ENCODE results near the gene SLC43A1. TPM values are rescaled to one million over a fixed set of nuclear protein-coding genes. Genes with fewer than 3 reads are reported as not detected.

The SLC43A1 gene
- total and polyA plus RNA-seq, 2 of the 4 experiments (the other 2 are of a cell fraction) = 10.0 to 17.0 TPM

- H3K27me3 ChIP-seq (ENCODE audit: control insufficient read depth, insufficient read depth, low read length) = peaks cover 10% of the 10 kb centered on the region
- 100% methylated on average over 1 of the region's 9 CpGs; no CpG with 5 or more reads in 1 of the 2 experiments for WGBS, 2 experiments (ENCODE audit: extremely low coverage in 2 of 2, insufficient read length in 1 of 2)
- no peak overlapping the region for H3K18ac ChIP-seq (ENCODE audit: low read depth, low read length)
- CTCF ChIA-PET = no interaction called here
- no peak overlapping the region for H4K8ac ChIP-seq (ENCODE audit: low read depth in 2 of 2, low read length in 2 of 2)
- ATAC-seq (ENCODE audit: low read depth) (no peak), DNase-seq (no peak)
- H3K36me3 ChIP-seq (ENCODE audit: control insufficient read depth, insufficient read depth, low read length) = no peaks in the 10 kb centered on the region
- no peak overlapping the region for H3K4ac ChIP-seq (ENCODE audit: low read depth, low read length)
- dilution Hi-C loops (cut with HindIII; ENCODE audit: low sequenced_read_pairs, unreplicated experiment) (no loop called here), intact Hi-C loops (cut with micrococcal nuclease) (no loop called here), in situ Hi-C loops (cut with MboI; ENCODE audit: low sequenced_read_pairs) (no loop called here)
- H2AK5ac ChIP-seq (ENCODE audit: low read depth, low read length) = no peak overlapping the region
- no peaks in the 10 kb centered on the region for H4K20me1 ChIP-seq (ENCODE audit: insufficient read depth, low read length)
- H2BK15ac ChIP-seq (ENCODE audit: low read depth, low read length) = no peak overlapping the region
- H3K23ac ChIP-seq (ENCODE audit: low read depth, low read length) = no peak overlapping the region
- H3K56ac ChIP-seq (ENCODE audit: extremely low read depth, insufficient read depth, low read length) = no peak overlapping the region
- H2AK9ac ChIP-seq (replicated peaks; ENCODE audit: low read depth, low read length, poor library complexity) = no peak overlapping the region
- no peak overlapping the region for H2AFZ ChIP-seq (replicated peaks; ENCODE audit: low read length, poor library complexity)
- H4K5ac ChIP-seq (ENCODE audit: low read depth, low read length) = no peak overlapping the region
- H3K9me1 ChIP-seq (ENCODE audit: insufficient read depth, low read length) = no peaks in the 10 kb centered on the region
- no peak overlapping the region for H3K27ac ChIP-seq (ENCODE audit: insufficient read depth, low read length)
- POLR2A ChIA-PET (ENCODE audit: unreplicated experiment) = no interaction called here
- H2BK5ac ChIP-seq (ENCODE audit: low read depth, low read length, poor library complexity, severe bottlenecking) = no peak overlapping the region
- H3K14ac ChIP-seq (replicated peaks; ENCODE audit: low read depth, low read length) = no peak overlapping the region
- BruUV-seq (replicated peaks) = no TSS peak
- H2BK120ac ChIP-seq (ENCODE audit: low read depth, low read length) = no peak overlapping the region
- no peak overlapping the region for H3K9ac ChIP-seq (ENCODE audit: low read depth, low read length)
- H3K9me3 ChIP-seq (ENCODE audit: control insufficient read depth, insufficient read depth, low read length) = no peaks in the 10 kb centered on the region
- H3K4me1 ChIP-seq (ENCODE audit: control insufficient read depth, insufficient read depth, low read length) = no peaks in the 10 kb centered on the region
- no peak overlapping the region for H4K91ac ChIP-seq (ENCODE audit: insufficient read depth, low read depth, low read length)
- no peak overlapping the region for H3K4me3 ChIP-seq (ENCODE audit: insufficient read depth, low read depth, low read length)
- no peak overlapping the region for H2BK20ac ChIP-seq (ENCODE audit: low read depth, low read length)
- H3K4me2 ChIP-seq (ENCODE audit: low read depth, low read length) = no peak overlapping the region
- TF ChIP-seq MAFK (IDR thresholded peaks at IDR 0.05; ENCODE audit: low read depth, low read length) (no peak), ELK1 (IDR thresholded peaks at IDR 0.05; ENCODE audit: borderline replicate concordance, low read depth, low read length) (no peak), RCOR1 (IDR thresholded peaks at IDR 0.05; ENCODE audit: insufficient replicate concordance, low read length) (no peak), RFX5 (IDR thresholded peaks at IDR 0.05; ENCODE audit: low read depth, low read length) (no peak), NFE2L2 (IDR thresholded peaks at IDR 0.05; ENCODE audit: low read depth, low read length) (no peak), POLR2A (IDR thresholded peaks at IDR 0.05; ENCODE audit: low read depth, low read length) (no peak), CTCF (conservative IDR thresholded peaks at IDR 0.05; ENCODE audit: low read depth, low read length) (no peak), CEBPB (IDR thresholded peaks at IDR 0.05; ENCODE audit: low read depth, low read length) (no peak), MAZ (IDR thresholded peaks at IDR 0.05; ENCODE audit: borderline replicate concordance, low read depth, low read length) (no peak), SMC3 (IDR thresholded peaks at IDR 0.05; ENCODE audit: low read depth, low read length) (no peak), FOS (IDR thresholded peaks at IDR 0.05; ENCODE audit: low read depth, low read length) (no peak), CHD1 (IDR thresholded peaks at IDR 0.05; ENCODE audit: low read depth, low read length) (no peak), USF2 (IDR thresholded peaks at IDR 0.05; ENCODE audit: low read depth, low read length) (no peak)
- no peaks in the 10 kb centered on the region for H3K79me1 ChIP-seq (ENCODE audit: low read depth in 1 of 2, low read length in 2 of 2)
Measured at GRCh38 chr11:57444362-57445121, 71.0 kb downstream of the SLC43A1 start.
